ENCODE measurements around the gene EPS8L3.

DNA sequence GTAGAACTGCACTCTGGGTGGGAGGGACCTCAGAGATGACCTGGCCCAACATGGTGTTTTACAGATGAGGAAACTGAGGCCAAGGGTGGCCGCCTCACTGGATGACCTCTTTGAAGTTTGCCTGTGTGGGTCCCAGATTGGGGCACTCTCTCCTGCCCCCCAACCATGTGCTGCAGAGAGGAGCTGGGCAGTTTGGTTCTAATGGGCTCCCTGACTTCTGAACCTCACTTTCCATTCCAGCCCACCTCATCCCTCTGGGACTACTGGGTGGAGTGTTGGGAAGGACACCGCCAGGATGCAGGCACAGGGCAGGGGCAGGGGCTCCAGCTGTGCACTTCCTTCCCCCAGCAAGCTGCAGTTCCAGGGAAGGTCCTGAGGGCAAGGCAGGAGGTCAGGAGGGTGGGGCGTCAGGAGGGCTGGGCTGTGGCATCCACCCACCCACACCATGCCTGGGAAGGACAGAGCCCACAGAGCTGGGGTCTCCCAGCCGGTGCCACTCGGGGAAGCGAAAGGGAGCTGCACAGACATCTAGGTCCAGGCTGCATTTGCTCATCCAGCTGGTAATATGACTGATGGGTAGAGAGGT is 10.3 kb upstream of the EPS8L3 start:
- no peak for TF ChIP-seq CTCF (IDR thresholded peaks at IDR 0.05; ENCODE audit: low read depth, low read length)
- no peak for TF ChIP-seq MYC (IDR thresholded peaks at IDR 0.05; ENCODE audit: low read depth, low read length)
